ENCODE measurements around the gene XXYLT1.
"Not testable (repeated sequence)": the region's sequence is repeated elsewhere in the genome, so short reads cannot be mapped to it uniquely, and the experiment has no call there.

The XXYLT1 gene

DNA sequence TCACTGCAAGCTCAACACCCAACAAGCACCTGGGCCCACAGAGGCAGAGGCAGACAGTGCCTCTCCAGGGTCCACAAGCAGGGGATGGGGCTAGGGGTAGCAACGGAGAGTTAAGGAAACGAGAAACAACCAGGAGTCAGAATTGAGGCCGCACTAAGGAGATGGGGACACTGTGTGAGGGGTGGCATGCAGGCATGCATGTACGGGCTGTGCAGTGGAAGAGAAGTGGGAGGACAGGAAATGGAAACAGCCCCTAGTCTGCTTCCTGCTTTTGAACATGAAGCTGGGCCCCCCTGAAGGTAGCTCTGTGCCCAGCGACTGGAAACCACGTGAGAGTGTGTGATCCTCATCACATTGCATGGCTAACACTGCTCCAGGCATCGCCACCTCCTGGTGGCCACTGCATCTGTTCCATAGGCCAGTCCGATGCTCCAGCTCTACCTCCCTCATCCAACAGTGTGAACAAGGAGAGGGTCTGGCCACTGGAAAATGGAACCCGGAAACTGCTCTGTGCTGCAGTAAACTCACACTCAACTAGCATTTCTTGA is 44.0 kb downstream of the XXYLT1 start:
- DNase-seq (ENCODE audit: low spot score): no peak

DNA sequence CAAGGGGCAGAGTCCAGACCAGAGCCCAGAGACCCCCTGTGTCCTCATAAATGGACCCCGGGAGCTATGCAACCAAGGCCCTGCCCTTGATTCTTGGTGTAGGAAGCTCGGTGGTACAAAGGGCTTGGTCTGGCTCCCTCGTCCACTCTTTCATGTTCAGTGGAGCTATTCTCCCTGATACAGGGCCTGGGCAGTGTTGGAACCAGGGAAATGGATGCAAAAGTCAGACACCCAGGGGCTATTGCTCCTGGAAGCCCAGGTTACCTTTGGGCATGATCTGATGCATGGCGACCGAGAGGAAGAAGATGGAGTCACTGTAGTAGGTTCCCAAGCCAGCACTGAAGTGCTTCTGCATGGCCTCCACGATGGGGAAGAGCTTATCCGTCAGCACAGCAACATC is 44.5 kb downstream of the XXYLT1 start:
- no peak for DNase-seq (ENCODE audit: low spot score)

DNA sequence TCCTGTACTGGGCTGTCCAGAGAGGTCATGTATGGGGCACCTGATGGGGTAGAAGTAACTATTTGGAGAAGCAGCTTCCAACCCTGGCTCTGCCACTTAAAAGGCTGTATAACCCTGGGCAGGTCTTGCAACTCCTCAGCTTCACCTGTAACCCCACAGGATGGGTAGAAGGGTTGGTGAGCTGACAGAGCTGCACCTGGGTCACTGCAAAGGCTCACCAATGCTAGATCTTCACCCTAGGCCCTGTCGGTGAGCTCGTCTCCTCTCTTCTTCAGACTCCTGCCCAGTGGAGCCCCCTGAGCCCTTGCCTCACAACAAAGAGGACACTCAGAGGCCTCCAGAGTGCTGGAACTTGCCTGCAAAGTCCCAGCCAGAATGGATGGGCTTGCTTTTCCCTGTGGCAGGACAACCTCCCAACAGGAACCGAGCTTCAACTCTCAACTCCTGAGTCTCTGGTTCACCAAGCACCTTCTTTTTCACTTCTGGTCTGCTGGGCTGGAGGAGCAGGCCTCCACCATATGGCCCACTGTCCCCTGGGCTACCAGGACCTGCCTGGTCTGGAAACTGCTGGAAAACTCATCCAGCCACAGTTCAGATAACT is 45.9 kb downstream of the XXYLT1 start:
- DNase-seq (ENCODE audit: low spot score): no peak

DNA sequence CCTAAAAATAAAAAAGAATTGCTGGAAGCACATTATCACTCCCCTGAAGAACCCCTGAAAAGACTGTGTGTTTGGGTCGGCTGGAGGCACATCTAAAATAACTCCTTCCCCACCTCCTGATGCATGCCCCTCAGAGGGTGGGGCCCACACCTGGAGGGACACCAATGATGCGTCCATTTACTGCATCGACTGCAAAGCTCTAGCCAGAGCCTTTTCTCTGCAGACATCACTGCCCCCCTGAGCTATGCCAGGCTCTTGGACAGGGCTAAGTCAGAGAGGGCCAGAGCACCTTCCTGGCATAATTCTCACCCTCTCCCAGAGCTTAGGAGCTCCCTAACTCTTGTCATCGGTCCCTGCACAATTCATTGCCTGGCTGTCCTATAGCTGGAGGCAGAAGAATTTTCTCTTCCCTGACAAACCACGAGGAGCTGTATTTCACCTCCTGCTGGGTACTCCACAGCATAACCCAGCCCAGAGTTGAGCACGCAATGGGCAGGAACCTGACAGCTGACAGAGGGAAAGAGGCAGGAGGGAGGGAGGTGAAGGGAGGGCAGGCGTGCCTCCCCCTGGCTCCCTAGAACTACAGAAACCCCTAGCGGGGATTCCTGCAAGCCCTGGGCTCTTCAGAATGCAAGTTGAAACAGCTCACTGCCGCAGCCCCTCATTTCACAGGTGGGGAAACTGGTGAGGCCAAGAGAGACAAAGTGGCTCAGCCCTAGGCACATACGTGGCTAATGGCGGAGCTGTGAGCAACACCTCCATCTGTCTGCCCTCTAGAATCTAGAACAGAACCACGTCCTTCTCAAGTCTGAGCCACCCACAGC is 46.6 kb downstream of the XXYLT1 start:
- no peak for DNase-seq (ENCODE audit: low spot score)

- no peak for DNase-seq (ENCODE audit: low spot score)
Observed at GRCh38 chr3:195221876-195222617, 48.9 kb downstream of the XXYLT1 start.

- DNase-seq (ENCODE audit: low spot score): no peak
Observed at GRCh38 chr3:195221015-195221853, 49.7 kb downstream of the XXYLT1 start.

DNA sequence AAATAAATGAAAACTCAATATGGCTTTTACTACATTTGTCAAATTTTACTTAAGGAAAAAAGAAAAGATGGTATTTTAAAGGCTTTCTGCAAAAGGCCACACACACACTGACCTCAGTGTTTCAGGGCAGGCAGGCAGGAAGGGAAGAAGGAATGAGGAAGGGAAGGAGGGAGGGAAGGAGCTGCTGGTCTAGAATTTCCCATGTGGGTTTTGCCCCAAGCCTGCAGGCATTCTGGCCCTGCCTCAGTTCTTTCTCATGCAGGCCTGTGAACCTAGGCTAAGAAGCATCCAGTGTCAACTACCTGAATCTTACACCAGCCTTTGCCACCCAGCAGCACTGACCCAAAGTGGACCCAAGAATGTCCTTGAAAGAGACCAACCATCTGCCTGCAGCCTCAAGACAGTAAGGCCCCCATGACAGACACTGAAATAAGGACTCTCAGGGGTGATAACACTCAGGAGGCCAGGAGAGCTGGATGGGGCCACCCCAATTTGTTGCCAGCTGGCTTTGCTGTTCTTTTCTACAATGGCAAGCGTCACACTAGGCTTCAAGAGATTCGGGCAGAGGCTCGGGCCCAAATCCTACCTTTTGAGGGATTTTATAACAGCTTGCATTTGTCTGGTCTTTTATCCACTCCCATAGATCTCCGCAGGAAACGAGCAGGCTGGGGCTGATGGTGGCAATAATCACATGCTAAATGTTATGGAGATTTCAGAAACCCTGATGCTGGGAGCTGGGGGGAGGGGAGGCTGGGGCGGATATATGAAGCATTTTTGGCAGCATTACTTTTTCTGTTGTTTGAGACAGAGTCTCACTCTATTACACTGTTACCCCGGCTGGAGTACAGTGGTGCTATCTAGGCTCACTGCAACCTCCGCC is 51.4 kb downstream of the XXYLT1 start:
- no peak for DNase-seq (ENCODE audit: low spot score)

DNA sequence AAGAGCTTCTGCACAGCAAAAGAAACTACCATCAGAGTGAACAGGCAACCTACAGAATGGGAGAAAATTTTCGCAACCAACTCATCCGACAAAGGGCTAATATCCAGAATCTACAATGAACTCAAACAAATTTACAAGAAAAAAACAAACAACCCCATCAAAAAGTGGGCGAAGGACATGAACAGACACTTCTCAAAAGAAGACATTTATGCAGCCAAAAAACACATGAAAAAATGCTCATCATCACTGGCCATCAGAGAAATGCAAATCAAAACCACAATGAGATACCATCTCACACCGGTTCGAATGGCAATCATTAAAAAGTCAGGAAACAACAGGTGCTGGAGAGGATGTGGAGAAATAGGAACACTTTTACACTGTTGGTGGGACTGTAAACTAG is 52.6 kb downstream of the XXYLT1 start:
- not testable (repeated sequence) for DNase-seq (ENCODE audit: low spot score)

DNA sequence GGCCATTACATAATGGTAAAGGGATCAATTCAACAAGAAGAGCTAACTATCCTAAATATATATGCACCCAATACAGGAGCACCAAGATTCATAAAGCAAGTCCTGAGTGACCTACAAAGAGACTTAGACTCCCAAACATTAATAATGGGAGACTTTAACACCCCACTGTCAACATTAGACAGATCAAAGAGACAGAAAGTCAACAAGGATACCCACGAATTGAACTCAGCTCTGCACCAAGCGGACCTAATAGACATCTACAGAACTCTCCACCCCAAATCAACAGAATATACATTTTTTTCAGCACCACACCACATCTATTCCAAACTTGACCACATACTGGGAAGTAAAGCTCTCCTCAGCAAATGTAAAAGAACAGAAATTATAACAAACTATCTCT is 55.4 kb downstream of the XXYLT1 start:
- not testable (repeated sequence) for DNase-seq (ENCODE audit: low spot score)

DNA sequence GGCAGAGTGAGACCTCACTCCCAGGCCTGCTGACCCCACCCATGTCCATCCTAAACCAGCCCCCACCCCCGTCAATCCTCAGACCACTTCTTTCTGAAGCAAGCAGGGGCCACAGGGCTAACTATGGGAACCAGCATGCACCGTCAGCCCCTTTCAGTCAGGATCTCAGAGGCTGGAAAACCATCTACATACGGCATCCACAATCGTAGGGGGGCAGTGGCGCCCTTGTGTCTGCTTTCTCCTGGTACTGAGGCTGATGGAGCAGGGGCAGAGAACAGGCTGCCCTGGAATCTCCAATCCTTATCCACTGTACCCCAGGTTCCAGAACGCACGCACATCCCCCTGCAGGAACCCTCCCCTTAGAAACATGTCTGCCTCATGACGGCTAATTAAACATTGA is 56.6 kb downstream of the XXYLT1 start:
- no peak for DNase-seq (ENCODE audit: low spot score)

DNA sequence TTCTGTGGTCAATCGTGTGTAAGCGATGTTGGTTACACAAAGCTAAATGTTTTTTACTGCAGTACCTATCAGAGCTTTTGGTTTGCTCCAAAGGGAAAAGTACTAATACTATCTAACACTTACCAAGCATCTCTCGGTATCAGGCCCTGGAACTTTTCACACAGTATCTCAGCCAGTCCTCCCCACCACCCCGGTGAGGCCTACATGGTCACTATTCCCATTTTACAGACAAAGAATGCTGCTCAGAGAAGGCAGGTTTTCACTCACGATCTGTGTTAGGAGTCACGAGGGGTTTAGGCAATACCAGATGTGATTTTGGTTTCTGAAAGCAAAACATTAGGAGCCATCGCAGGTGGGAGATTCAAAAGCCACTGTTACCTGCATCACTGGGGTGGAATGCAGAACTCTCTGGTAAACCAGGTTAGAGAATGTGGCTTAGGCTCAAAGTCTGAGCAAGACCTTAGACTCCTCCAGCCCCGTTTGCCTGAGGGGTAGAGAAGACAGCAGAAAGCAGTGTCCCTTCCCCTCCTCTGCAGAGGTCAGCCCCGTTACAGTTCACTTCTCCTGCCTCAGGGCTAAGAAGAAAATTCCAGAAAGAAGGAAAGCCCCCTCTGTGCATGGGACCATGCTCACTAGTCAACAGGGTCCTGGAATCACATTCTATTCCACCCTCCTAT is 57.2 kb downstream of the XXYLT1 start:
- DNase-seq (ENCODE audit: low spot score): no peak

DNA sequence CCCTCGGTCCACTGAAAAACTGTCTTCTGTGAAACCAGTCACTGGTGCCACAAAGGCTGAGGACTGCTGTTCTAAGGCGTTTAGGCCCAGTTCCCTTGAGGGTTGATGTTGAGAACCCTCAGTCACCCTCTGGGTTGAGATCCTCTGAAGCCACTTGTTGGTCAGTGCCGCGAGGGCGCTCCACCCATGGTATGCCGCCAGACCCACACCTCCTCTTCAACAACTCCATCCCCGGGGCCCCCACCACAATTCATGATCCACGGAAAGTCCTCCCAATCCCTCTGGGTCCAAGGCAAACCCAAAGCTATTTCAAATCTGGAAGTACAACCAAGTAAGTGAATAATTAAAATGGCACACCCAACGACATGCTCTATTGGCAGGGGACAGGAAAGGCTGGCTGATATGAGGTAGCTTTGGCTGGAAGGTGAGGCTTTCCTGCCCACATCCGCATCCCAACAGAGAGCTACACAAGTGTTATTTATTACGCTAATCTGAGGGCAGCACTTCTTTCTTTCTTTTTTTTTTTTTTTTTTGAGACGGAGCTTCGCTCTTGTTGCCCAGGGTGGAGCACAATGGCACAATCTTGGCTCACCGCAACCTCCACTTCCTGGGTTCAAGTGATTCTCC is 58.1 kb downstream of the XXYLT1 start:
- no peak for DNase-seq (ENCODE audit: low spot score)

GRCh38 chr3:195212033-195212748 is 58.8 kb downstream of the XXYLT1 start:
- DNase-seq (ENCODE audit: low spot score): no peak

DNA sequence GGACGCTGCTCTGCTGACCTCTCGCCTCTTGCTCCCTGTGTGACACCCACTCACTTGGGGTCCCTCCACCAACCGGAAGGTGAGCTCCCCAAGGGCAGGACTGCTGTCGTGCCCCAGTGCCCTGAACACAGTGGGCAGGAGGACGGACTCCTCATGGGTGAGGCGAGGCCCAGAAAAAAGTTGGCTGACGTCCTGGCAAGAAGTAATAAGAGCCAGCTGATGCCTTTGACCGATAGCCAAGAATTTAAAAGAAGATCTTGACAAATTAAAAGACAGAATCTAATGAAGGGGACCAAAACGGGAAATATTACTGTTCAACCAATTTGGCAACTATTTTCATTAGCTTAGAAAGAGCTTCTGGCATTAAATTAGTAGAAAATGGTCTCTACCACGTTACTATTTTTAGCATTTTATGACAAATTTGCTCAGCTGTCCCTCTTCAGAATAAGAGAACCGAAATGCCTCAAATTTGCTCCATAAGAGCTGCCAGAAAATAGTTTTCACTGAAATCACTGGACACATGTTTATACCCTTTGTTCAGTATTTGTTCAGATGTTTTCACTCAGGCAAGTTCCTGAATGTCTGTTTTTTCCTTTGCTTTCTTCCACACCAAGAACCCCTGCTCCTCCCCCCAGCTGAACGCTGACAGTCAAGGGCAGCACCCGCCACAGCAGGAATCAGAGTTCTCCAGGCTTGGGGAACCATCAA is 60.5 kb downstream of the XXYLT1 start:
- DNase-seq (ENCODE audit: low spot score): no peak

GRCh38 chr3:195209847-195210265 is 61.1 kb downstream of the XXYLT1 start:
- DNase-seq (ENCODE audit: low spot score): no peak

DNA sequence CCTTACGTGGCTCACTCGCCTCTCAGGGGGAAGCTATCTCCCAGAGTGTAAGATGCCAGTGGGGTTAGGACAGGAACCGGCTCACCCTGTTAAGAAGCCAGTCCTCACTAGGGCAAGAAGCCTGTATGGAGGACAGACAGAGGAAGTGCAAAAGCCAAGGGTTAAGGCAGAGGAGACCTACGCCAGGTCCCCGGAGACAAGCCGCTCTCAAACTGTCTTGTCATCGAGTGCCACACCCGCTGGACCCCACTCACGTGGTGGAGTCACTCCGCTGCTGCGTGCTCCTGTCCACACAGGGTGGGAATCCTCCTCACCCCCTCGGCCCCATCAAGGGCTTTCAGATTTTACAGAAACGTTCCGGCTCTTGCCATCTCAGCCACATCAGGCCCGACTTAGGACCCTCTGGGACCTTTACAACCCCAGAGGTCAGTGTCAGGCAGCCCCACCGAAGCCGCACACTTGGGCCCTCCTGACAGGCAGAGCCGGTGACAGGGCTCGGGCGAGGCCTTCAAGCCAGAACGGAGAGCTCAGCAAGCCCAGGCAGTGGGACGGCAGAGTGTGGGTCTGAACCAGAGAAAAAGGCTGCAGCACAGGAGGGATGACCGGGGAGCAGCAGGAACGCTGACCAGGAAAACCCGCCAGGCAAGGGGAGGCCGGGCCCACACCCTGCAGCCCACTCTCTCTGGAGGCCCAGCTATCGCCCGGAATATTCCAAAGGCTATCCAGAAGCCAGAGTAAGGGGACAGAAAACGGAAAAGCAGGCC is 61.7 kb downstream of the XXYLT1 start:
- DNase-seq (ENCODE audit: low spot score): no peak

- no peak for DNase-seq (ENCODE audit: low spot score)
Observed at GRCh38 chr3:195208631-195209030, 62.3 kb downstream of the XXYLT1 start.

- no peak for DNase-seq (ENCODE audit: low spot score)
Observed at GRCh38 chr3:195208183-195208582, 62.8 kb downstream of the XXYLT1 start.

All from hematopoietic multipotent progenitor cell treated with erythropoietin and hydrocortisone succinate and interleukin-3 and kit ligand, for 15 days (in vitro differentiated cells).